HuH-7.5 (cell line): ENCODE measurements around the gene PHF1.

Experiments used
- DNase-seq: peaks from one replicate; pipeline ENCODE4 v3.0.0; 2011; ENCODE audit warnings: low spot score

The PHF1 gene

DNA sequence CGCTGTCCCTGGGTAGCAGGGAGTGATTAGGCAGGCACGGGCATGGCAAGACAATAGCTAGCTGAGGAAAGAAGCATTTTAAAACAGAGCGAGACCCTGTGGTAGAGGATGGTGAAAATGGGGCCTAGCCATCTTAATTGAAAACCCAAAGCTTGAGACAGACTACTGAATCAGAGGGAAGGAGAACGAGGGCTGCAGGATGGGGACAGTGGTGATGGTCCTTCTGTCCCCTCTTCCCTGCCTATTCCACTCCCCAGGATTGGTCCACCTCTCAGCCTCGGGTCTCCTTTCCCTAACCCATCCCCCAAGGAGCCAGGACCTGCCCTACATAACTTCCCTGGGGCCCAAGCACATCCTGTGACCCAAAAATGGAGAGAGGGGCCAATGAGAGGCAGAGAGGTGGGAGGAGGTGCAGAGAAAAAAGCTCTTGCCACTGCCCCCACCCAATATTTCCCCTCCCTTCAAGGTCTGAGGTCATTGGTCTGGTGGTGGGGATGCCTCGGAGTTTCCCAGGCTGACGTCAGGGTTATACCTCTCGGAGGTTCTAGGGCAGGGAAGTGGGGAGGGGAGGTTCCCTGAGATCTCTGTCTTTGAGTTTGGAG lies 8.0 kb downstream of the PHF1 start:
- DNase-seq: no peak

DNA sequence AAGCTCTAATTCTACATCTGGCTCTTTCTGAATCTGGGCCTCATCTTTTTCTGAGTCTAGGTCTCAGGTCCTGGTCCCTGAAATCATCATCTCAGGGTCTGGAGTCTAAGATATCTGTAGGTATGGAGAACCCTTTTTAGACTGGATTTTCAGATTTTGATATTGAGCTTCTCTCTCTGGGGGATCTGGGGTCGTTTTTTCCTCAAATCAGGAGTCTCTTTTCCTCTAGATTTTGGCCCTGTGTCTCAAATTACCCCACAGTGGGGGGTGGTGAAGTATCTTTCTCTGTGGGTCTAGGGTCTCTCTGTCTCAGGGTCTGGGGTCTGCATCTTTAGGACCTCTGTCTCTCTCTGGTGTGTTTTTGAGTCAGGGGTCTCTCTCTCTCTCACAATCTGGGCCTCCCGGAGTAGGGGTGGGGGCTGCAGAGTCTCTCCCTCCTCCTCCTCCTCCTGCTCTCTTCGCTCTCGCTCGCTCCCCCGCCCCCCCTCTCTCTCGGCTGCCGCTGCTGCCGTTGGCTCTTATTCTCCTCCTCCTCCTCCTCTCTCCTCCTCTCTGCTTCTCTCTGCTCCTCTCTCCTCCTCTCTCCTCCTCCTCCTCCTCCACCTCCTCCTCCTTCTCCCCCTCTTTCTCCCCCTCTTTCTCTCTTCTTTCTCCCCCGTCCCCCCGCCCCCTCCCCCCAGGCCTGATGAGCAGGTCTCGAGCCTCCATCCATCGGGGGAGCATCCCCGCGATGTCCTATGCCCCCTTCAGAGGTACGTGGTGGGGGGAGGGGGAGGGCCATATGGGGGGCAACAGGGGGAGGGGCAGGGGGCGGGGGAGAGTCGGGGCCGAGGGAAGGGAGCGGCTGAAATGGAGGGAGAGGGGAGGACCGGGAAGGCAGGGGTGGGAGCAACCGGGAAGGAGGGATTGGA lies 9.0 kb downstream of the PHF1 start, which contains the start of gene SYNGAP1:
Gene SYNGAP1 (plus strand): TSS at position 486 of the 911 bp plus-strand sequence. CDS start 200 bp downstream, at position 686.
- DNase-seq: no peak

DNA sequence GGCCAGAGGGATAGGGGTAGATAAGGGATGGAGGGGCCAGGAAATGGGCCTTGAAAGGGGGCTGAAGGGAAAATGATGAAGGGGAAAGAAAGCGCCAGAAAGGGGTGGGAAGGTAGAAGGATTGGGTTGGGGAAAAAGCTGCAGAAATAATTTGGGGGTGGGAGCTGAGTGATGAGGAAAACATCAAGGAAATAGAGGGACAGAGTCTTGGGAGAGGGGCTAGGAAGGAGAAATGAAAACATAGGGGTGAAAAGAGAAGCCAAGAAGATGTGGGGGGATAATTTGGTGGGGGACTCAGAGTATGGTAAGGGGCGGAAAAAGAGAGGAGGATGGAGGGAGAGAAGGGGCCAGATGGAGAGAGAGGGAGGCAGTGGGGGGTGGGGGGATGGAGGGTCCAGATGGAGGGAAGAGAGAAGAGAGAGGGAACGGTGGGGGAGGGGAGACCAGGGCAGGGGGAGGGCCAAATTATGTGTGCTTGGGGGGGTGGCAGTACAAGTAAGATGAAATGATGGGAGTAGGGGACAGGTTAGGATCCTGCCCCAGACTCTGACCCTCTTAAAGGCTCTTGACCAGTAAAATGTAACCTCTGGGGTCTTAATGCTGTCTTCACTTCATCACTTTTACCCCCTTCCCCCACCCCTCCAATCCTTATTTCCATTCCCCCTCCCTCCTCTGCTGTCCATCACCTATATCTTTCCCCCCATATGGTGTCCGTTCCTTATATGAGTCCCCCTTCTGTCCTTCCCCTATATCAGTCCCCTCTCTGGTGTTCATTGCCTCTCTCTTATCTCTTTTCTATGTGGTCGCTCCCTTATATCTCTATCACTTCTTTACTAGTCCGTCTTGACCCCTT lies 9.9 kb downstream of the PHF1 start:
- DNase-seq: no peak

DNA sequence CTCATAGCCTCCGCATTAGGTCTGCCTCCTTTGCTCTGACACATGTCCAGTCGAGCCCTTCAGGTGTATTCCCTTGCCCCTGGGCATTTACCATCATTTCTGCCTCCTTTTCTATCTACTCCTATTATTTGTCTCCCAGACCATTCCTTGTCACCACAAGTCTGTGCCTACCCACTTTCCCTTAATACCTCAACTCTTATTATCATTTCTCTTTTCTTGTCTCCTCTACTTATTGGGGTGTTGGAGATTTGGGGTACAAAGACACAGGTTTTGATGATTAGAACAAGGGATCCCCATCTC lies 10.5 kb downstream of the PHF1 start:
- no peak for DNase-seq

DNA sequence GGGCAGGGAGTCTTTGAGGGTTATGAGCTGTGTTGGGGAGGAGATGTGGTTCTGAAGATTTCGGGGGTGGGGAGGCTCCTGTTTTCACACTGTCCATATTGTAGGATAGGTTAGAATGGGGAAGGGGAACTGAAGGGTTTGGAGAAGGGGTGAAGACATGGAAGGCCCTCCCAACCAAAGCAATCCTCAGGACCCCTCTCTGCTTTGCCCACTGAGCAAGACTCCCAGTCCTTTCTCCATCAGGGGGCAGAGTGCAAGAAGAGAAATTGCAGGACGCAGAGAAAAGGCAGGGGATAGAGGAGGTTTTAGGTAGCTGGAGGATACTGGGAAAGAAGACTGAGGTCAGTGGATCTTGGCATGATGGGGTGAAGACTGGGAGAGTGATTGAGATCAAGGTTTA lies 13.0 kb downstream of the PHF1 start:
- DNase-seq: no peak

DNA sequence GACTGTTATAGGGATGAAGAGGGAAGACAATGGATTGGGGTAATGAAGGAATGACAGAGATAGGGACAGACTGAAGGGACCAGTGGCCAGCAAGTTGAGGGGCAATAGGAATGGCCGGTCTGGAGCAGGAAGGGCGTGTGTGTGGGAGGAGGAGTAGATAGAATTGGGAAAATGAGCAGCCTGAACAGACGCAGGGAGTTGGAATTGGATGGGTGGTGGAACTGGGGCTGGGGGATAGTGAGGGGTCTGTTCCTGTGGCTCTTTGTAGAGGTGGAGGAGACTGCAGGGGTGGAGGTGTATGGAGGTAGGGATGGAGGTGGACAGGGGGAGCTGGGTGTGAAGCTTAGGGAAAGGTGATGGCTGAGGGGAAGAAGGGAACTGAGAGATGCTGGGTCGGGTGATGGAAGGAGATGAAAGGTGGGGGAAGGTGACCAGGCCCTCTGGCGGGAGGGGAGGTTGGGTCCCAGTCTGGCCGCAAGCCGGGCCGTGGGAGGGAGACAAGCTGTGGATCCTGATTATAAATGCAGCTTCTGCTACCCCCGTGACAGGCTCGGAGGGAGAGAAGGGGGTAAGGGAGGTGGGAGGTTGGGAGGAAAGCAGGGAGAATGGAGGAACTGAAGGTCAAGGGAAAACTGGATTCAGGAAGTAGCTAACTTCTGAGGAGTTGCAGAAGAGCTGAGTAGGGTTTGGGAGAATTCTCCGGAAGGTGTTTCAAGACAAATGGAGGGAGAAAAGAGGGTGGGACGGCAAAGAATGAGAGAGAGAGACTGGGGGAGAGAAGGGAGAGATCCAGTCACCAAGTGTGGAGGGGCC lies 14.2 kb downstream of the PHF1 start:
- no peak for DNase-seq

DNA sequence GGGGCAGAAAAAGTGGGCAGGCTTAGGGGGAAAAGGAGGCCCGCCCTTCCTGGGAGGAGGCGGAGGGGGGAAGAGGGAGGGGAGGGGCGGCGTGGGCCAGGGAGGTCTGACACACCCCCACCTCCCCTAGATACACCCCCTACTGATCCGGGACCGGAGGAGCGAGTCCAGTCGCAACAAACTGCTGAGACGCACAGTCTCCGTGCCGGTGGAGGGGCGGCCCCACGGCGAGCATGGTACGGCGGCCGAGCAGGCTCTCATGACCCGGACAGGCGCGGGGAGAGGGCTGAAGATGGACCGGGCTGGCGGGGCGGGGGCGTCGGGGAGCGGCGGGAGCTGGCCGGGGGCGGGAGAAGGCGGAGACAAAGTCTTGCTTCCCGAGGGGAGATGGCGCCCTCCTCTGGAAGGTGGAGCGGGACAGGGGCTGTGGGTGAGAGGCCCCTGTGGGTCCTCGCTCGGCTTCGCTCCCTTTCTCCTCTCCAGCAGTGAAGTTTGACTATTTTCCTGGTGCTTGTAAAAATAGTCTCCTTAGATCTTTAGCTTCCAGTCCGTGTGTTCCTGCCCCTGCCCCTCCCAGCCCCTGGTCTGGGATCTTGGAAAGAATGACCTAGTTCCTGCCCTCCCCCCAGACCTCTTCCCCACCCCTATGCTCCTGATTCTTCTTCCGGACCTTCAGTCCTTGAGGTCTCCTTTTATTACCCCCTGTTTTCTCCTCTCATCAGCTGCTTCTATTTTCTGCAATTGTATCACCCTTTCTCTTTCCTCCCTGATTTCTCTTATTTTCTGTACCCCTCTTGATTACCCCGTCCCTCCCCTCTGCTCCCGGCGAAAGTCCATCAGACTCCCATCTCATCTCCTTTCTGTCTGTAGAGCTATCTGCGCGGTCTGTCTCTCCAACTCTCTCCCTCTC lies 15.1 kb downstream of the PHF1 start:
- peak; percentile 89 for DNase-seq

DNA sequence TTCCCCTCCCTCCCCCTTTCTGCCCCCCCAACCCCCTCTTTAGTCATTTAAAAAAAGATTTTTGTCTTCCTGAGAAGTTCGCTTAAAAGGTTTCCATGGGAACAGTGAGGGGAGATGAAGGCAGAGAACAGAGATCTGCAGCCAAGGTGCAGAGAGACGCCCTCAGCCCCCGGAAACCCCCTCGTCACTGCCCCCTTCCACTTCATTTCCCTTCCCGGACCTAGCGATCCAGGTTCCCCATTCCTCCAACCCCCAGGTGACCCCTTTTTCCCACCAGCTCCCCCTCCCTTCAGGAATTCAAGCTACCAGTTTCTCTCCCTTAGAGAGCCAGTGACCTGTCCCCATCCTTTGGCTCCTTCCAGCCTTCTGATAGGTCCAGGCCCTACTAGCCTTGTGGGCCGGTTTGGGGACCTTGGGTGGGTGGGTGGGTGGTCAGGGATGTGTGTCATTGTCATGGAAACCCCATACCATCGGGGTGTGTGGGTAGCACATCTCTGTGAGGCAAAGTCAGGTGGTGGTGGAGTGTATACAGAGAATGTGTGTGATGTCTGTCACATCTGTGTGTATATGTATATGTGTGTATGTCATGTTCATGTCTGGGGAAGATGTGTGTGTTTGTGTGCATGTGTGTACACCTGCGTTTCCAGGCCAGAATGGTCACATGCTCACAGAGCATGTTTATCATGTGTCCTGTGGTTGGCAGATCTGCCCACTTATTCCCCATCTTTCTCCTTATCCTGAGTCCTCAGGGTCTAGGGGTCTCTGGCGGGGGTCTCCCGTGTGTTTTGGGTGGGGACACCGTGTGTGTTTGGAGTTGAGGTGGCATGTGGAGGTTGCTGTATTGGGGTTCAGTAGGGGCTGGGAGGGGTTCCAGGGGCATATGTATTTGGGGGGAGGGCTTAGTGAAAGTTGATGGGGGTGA lies 16.0 kb downstream of the PHF1 start:
- DNase-seq: no peak

DNA sequence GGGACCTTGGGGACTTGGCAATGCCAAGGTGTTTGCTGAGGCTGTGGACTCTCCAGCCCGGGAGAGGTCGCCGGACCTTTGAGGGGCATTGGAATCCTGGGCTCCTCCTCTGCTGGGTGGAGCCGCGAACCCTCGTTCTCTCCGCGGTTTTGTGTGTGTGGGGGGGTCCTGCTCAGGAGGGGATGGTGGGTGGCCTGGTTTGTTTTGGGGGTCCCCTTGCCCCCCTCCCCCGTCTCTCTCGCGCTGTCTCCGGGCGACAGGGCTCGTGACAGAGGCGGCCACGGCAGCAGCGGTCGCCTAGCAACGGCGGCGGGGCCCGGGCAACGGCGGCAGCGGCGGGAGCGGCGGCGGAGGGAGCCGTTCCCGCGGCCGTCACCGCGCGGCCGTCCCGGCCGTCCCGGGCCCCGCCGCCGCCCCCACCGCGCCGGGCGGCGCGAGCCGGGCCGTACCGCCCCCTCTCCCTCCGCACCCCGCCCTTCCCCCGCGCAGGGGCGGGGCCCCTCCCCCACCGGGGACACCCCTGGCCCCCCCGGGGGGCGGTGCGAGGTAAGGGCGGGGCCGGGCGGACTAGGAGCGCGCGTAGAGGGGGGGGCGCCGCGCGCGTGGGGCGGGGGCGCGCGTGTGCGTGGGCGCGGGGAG lies 16.9 kb downstream of the PHF1 start:
- DNase-seq: peak; percentile 61

DNA sequence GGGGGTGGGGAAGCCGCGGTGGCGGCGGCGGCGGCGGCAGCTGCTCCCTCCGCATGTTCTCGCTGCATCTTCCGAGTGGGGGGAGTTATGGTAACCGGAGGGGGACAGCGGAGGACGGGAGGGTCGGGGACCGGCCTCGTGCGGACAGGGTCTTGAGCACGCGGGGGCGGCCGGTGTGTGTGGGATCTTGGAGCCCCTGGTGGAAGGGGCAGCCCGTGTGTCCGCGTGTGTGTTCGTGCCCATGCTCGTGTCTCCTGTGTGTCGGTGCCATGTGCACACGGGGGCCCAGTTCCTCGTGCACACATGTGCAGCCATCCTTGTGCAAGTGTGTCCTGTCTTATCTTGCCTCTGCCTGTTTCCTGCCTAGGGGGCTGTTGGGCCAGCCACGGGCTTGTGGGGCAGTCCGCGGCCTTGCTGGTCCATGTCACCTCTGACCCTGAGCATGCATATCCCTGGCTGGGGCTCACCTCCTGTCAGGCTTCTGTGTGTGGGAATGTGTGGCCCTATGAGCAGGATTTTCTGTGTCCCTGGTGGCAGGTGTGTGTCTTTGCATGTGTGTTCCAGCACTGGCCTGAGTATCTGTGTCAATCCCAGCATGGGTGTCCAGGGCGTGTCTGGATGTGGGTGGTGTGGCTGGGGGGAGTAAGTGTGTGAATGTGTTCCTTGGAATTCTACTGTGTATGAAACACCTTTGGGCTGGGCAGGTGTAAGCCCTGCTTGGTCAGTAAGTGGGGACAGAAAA lies 17.6 kb downstream of the PHF1 start:
- DNase-seq: peak; percentile 93

DNA sequence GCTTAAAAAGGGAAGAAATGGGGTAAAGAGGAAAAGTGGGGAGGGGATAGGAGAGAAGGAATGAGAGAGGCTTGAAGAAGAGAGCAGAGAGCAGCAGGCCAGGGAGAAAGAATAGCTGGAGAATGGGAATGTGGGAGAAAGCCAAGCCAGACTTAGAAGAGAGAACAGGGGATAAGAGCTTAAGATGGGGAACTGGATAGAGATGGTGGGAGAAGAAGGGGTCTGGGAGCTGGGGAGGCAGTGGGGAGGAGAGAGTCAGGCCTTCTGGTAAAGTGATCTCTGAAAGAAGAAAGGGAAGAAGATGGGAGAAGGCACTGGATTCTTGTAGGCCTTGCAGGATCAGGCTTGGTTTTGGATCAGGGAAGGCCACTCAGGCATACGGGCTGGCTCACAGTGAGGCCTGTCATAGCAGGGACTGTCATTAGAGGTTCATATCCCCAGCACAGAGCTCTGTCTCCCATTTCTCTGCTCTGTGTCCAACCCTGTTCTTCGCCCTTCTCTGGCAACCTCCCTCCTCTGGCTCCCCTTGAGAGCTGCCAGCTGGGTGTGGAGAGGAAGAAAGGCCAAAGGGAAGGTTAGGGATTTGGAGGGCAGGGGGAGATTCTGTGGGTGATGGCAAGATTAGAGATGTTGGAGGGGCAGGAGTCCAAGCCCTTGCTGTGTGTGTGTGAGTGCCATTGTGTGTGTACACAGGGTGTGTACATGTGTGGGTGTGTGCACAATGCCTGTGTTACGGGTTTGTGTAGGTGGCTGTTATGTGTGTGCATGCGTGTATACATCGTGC lies 18.3 kb downstream of the PHF1 start:
- no peak for DNase-seq

DNA sequence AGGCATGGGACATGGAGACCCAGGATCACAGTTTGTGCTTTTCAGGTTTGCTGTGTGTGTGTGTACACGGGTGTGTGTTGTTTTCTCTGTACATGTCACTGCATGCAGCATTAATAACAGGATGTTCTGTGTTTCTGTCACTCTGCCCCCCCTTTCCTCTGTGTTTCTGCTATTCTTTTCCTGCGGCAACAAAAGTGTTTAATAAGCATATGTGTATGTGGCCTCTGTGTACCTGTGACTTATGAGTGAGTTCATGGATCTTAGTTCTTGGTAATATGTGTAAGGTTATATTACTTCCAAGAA lies 18.9 kb downstream of the PHF1 start:
- no peak for DNase-seq

DNA sequence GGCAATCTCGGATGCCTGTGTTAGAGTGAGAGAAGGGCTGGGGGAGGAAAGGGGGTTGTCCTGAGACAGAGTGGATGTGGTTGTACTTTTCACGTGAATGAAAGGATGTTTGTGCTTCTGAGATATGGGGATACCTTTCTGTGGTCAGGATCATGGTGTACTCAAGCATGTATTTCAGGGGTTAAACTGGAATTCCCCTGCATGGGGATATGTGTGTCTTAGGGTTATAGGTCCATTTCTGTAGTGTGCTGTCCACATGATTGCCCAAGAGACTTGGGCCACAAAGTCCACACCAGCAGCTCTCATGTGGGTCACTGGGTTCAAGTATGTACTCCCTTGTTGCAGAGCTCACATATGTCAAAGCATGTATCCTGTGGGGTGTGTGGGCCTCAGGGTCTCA lies 19.5 kb downstream of the PHF1 start:
- DNase-seq: no peak

DNA sequence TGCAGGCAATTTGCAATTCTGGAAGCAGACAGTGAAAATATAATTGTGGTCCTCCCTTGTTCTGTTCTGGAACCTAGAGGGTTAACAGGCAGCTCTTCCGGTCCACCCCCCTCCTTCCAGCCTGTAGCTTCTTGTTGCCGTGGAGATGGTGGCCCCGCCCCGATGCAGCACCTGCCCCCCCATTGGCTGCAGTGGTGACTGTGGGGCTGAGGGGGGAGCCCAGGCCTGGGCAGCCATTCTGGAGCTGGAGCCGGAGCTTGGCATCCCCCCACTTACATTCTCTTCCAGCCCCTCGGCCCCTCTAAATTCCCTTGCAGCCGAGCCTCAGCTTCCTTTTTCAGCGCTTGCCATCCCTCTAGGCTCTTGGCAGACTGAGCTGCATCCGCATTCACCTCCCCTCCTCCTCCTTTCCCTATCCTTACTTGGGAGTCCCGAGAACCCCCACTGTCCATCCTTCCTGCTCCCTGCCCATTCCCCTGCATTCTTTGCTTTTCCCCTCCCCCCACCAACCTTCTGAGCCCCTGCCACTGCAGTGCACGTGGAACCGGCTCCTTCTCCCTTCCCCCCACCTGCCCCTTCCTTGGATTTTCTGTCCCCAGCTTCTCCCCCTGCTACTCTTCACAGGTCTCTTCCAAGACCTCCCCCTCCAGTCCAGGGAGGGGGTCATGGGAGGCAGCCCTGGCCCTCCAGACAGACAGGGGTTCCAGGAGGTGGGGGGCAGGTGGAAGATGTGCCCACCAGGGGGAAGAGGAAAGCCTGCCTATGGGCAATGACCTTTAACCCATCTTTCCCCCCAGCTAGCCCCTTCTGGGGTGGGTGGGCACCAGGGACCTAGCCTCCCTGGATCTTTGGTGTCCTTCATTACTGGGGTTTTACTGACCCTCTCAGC lies 20.4 kb downstream of the PHF1 start:
- peak; percentile 51 for DNase-seq

DNA sequence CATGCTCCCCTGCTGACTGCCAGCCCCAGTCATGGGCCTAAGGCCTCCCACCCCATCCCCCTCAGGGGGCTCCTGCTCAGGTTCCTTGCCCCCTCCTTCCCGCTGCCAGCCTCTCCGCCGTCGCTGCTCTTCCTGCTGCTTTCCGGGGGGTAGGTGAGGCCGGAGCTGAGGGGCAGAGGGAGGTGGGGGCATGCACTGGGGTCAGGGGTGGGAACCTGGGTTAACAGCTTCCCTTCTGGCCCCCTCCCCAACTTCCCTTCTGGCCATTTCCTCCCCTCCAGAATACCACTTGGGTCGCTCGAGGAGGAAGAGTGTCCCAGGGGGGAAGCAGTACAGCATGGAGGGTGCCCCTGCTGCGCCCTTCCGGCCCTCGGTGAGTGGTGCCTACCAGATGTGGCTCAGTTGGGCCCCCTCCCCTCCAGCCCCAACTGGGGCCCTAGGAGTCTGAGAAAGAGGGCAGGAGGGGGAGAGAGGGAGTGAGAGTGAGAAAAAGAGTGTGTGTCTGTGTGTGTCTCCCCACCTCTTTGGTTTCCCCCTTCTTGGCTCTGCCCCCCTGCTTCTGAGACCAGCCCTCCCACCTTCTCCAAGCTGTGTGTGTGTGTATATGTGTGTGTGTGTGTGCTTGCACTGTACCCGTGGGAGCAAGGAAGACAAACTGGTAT lies 21.2 kb downstream of the PHF1 start:
- no peak for DNase-seq

DNA sequence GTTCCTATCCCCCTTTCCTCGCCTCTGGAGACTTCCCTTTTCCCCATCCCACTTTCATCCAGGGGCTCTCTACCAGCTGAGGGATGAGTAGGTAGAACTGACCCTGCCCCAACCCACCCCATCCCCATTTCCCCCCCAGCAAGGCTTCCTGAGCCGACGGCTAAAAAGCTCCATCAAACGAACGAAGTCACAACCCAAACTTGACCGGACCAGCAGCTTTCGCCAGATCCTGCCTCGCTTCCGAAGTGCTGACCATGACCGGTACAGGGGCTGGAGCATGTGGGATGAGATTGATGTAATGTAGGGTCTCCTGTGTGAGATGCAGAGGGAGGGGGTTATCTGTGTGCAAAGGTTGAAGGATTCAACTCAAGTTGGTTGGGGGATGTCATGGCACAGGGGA lies 21.7 kb downstream of the PHF1 start:
- DNase-seq: no peak
